ENCODE measurements around the gene SYP. TPM values are rescaled to one million over a fixed set of nuclear protein-coding genes. Genes with fewer than 3 reads are reported as not detected.
A peak's percentile ranks its signal among the peaks of the same experiment; 100 is the strongest.

The SYP gene
- total and polyA plus RNA-seq, 2 donors (not counting 3 experiments of a cell fraction or from before 2014, with no cell fraction given), result 0.21 to 0.77 TPM

DNA sequence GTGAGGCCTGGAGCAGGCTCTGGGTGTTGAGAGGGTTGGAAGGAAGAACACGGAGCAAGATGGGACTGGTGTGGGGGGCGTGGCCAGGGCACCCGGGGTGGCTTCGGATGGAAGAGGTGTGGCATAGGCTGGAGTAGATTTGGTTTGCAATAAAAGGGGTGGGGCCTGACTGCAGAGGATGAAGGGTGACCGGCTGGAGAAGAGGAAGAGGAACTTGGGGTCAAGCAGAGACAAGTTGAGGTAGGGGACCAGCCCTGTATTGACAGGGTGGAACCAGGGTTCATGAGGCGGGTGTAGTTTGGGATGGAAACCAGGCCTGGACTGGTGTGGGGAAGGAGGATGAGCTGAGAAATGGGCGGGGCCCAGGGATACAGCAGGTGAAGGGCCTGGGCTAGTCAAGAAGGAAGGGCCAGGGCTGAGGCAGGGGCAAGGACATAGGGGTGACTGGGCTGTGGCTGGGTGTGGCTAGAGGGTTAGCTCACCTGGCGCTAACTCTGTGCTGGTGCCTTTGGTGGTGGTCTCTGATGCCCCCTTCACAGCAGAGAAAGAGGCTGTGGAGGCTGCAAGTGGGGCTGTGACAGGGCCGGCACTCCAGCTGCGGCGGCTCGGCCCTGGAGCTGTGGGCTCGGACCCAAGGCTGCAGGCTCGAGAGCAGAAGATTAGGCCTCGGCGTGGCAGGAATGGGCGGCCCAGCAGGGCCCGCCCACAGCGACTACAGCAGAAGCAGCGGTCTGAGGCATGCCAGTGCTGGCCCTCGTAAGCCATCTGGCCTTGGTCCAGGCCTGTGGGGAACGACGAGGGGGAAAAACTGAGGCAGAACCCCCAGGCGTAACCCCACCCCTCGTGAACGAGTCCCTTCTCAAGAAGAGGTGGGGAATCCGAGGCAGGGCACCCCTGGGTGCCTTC lies 23.3 kb downstream of the SYP start:
- Histone ChIP-seq H3K4me2 (ENCODE audit: insufficient read depth, low read length) (no peak overlapping the region), H3K4me1 (ENCODE audit: control insufficient read depth, extremely low read depth, insufficient read depth, low read length) (peaks cover 9% of the 10 kb centered on the region), H3K9ac (replicated peaks; ENCODE audit: extremely low read depth, insufficient read depth, low read length) (no peak overlapping the region), H3K9me3 (replicated peaks; ENCODE audit: control insufficient read depth, insufficient read depth, low read length) (no peaks in the 10 kb centered on the region), H4K20me1 (replicated peaks; ENCODE audit: control insufficient read depth, extremely low read depth, insufficient read depth, low read length) (no peaks in the 10 kb centered on the region), H3K27ac (ENCODE audit: insufficient read depth, low read depth, low read length) (no peak overlapping the region), H3K9me1 (replicated peaks; ENCODE audit: control insufficient read depth, extremely low read depth, insufficient read depth, low read length) (no peaks in the 10 kb centered on the region), H3K4me3 (replicated peaks in 1 of 3; ENCODE audit: insufficient read depth in 1 of 3, low read depth in 1 of 3, low read length in 3 of 3) (no peak overlapping the region), H3K27me3 (ENCODE audit: control insufficient read depth in 2 of 2, insufficient read depth in 2 of 2, low read length in 2 of 2) (no peaks in the 10 kb centered on the region), H2AFZ (ENCODE audit: low read depth, low read length) (no peak overlapping the region), H3K36me3 (ENCODE audit: control insufficient read depth in 2 of 2, extremely low read depth in 1 of 2, insufficient read depth in 2 of 2, low read length in 2 of 2) (peaks cover 0 to 4% of the 10 kb centered on the region in 2 experiments), H3K79me2 (ENCODE audit: control insufficient read depth, insufficient read depth, low read length) (peaks cover 25% of the 10 kb centered on the region)
- intact Hi-C loops (cut with micrococcal nuclease), result no loop called here
- DNase-seq (ENCODE audit: low read depth, low spot score) (no peak), FAIRE-seq (no peak)
- dilution Hi-C loops (cut with MboI; ENCODE audit: extremely low pct_ligation_motif_present, low sequenced_read_pairs), result no loop called here
- TF ChIP-seq POLR2A (IDR thresholded peaks at IDR 0.05; ENCODE audit: low read depth, low read length) (peak; percentile 20), GATA2 (IDR thresholded peaks at IDR 0.05; ENCODE audit: insufficient read depth, insufficient read length, low read depth, low read length) (no peak)
- ChIA-PET POLR2A (no interaction called here), CTCF (interaction anchor here (0.6 kb wide), 1 partner anchor 9 kb away, joined by 3 read pairs; no protein-coding TSS in a partner anchor)
- BruUV-seq (replicated peaks), result no TSS peak

DNA sequence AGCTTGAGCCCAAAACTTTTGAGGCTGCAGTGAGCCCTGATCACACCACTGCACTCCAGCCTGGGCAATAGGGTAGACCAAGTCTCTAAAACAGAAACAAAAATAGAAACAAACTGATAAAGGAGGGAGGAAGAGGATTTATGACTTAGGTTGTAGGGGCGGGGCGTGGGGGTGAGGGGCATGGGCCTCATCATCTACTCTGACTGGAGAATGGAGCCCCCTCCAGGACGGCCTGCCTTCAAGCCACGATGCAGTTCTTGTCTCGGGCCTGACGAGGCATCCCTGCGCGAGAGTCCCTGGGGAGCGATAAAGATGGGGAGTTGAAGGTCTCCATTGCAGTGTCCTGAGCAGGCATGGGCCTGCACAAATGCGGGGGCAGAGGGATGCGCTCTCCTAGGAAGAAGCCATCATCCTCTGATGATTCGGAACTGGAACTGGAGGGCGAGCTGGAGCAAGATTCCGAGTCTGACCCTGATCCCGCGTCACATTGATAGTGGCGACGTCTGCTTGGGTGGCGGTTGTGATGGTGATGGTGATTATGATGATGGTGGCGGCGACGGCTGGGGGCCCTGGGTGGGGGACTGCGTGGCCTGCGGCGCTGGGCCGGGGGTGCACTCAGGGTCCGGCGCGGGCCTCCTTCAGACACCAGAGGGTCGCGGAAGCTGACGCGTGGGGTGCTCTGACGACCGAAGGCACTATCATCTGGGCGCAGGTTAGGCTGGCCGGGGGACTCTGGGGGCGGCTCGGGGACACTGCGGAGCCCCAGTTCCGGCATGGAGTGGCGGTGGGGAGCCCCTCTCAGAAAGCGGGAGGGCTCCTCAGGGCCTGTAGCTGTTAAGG lies 24.3 kb downstream of the SYP start:
- intact Hi-C loops (cut with micrococcal nuclease), result no loop called here
- TF ChIP-seq, protein P1, sequence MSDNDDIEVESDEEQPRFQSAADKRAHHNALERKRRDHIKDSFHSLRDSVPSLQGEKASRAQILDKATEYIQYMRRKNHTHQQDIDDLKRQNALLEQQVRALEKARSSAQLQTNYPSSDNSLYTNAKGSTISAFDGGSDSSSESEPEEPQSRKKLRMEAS (IDR thresholded peaks at IDR 0.05; ENCODE audit: insufficient read depth, insufficient read length), result no peak
- TF ChIP-seq EZH2 (IDR thresholded peaks at IDR 0.05; ENCODE audit: borderline replicate concordance, low read depth, low read length, severe bottlenecking), result no peak
- no peak for TF ChIP-seq JUN (IDR thresholded peaks at IDR 0.05; ENCODE audit: borderline replicate concordance, insufficient read depth, insufficient read length, low read depth)
- no peak for TF ChIP-seq POLR2A (IDR thresholded peaks at IDR 0.05; ENCODE audit: low read depth, low read length)
- no peak for TF ChIP-seq FOS (IDR thresholded peaks at IDR 0.05; ENCODE audit: borderline replicate concordance, insufficient read depth, low read length)
- no peak for TF ChIP-seq MYC (IDR thresholded peaks at IDR 0.05; ENCODE audit: low read depth, low read length)
- no peak for TF ChIP-seq GATA2 (IDR thresholded peaks at IDR 0.05; ENCODE audit: insufficient read depth, insufficient read length, low read depth, low read length)
- no peak for TF ChIP-seq POLR2AphosphoS5 (IDR thresholded peaks at IDR 0.05; ENCODE audit: insufficient read depth, low read depth, low read length)
- TF ChIP-seq, protein P2, sequence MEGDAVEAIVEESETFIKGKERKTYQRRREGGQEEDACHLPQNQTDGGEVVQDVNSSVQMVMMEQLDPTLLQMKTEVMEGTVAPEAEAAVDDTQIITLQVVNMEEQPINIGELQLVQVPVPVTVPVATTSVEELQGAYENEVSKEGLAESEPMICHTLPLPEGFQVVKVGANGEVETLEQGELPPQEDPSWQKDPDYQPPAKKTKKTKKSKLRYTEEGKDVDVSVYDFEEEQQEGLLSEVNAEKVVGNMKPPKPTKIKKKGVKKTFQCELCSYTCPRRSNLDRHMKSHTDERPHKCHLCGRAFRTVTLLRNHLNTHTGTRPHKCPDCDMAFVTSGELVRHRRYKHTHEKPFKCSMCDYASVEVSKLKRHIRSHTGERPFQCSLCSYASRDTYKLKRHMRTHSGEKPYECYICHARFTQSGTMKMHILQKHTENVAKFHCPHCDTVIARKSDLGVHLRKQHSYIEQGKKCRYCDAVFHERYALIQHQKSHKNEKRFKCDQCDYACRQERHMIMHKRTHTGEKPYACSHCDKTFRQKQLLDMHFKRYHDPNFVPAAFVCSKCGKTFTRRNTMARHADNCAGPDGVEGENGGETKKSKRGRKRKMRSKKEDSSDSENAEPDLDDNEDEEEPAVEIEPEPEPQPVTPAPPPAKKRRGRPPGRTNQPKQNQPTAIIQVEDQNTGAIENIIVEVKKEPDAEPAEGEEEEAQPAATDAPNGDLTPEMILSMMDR (IDR thresholded peaks at IDR 0.05; ENCODE audit: extremely low read depth in 1 of 2, insufficient read depth in 1 of 2, low read depth in 1 of 2, low read length in 2 of 2), result no peak
- H4K20me1 ChIP-seq (replicated peaks; ENCODE audit: control insufficient read depth, extremely low read depth, insufficient read depth, low read length), result no peaks in the 10 kb centered on the region
- FAIRE-seq (no peak), DNase-seq (ENCODE audit: low read depth, low spot score) (no peak)
- dilution Hi-C loops (cut with MboI; ENCODE audit: extremely low pct_ligation_motif_present, low sequenced_read_pairs), result no loop called here
- H3K4me2 ChIP-seq (ENCODE audit: insufficient read depth, low read length), result no peak overlapping the region
- H3K36me3 ChIP-seq (ENCODE audit: control insufficient read depth in 2 of 2, extremely low read depth in 1 of 2, insufficient read depth in 2 of 2, low read length in 2 of 2), result peaks cover 0 to 4% of the 10 kb centered on the region in 2 experiments
- no TSS peak for BruUV-seq (replicated peaks)
- ChIA-PET CTCF (interaction anchor here (0.6 kb wide), 1 partner anchor 8 kb away, joined by 3 read pairs; no protein-coding TSS in a partner anchor), POLR2A (no interaction called here)
- H3K4me1 ChIP-seq (ENCODE audit: control insufficient read depth, extremely low read depth, insufficient read depth, low read length), result peaks cover 9% of the 10 kb centered on the region
- no peak overlapping the region for H3K9ac ChIP-seq (replicated peaks; ENCODE audit: extremely low read depth, insufficient read depth, low read length)
- H3K9me1 ChIP-seq (replicated peaks; ENCODE audit: control insufficient read depth, extremely low read depth, insufficient read depth, low read length), result no peaks in the 10 kb centered on the region
- H3K79me2 ChIP-seq (ENCODE audit: control insufficient read depth, insufficient read depth, low read length), result peaks cover 25% of the 10 kb centered on the region
- no peaks in the 10 kb centered on the region for H3K27me3 ChIP-seq (ENCODE audit: control insufficient read depth in 2 of 2, insufficient read depth in 2 of 2, low read length in 2 of 2)
- no peaks in the 10 kb centered on the region for H3K9me3 ChIP-seq (replicated peaks; ENCODE audit: control insufficient read depth, insufficient read depth, low read length)
- H3K4me3 ChIP-seq (replicated peaks in 1 of 3; ENCODE audit: insufficient read depth in 1 of 3, low read depth in 1 of 3, low read length in 3 of 3), result no peak overlapping the region
- H2AFZ ChIP-seq (ENCODE audit: low read depth, low read length), result no peak overlapping the region
- no peak overlapping the region for H3K27ac ChIP-seq (ENCODE audit: insufficient read depth, low read depth, low read length)
